HFFc6 (cell line): Measurements from ENCODE around the gene MBNL2. TPM values are rescaled to one million over a fixed set of nuclear protein-coding genes. Genes with fewer than 3 reads are reported as not detected.
"Not testable (repeated sequence)": the region's sequence is repeated elsewhere in the genome, so short reads cannot be mapped to it uniquely, and the experiment has no call there.

Experiments used
- DNase-seq: peaks from one replicate; pipeline ENCODE4 v3.0.0-alpha.2; 2018
- H3K27ac Mint-ChIP-seq: 2 replicates; pipeline ENCODE4 v1.8.0; 2020; ENCODE audit warnings: mild to moderate bottlenecking, mixed read lengths
- H3K27me3 Mint-ChIP-seq: 2 replicates; pipeline ENCODE4 v1.8.0; 2021; ENCODE audit warnings: mild to moderate bottlenecking, moderate library complexity, mixed read lengths; ENCODE audit not compliant: insufficient read depth
- H3K36me3 Mint-ChIP-seq: 2 replicates; pipeline ENCODE4 v1.8.0; 2021; ENCODE audit warnings: low read depth, mixed read lengths
- H3K4me1 Mint-ChIP-seq: 2 replicates; pipeline ENCODE4 v1.8.0; 2020; ENCODE audit warnings: low read depth, mixed read lengths
- H3K4me3 Mint-ChIP-seq: 2 replicates; pipeline ENCODE4 v1.8.0; 2020; ENCODE audit warnings: mild to moderate bottlenecking, moderate library complexity, mixed read lengths
- H3K9me3 Mint-ChIP-seq: 2 replicates; pipeline ENCODE4 v1.8.0; 2020; ENCODE audit warnings: mild to moderate bottlenecking, mixed read lengths
- CTCF ChIP-seq: fragments of 200-600 bp; sonication (generic); IDR thresholded peaks from 2 replicates; pipeline ENCODE4 v1.5.0; 2021; ENCODE audit warnings: antibody characterized with exemption, mild to moderate bottlenecking
- total RNA-seq, 6 experiments: library from RNA; stranded (reverse); fragmentation: NEBNext Ultra II Directional; extraction: Animal tissue kit (Norgen Biotek cat#: 25700); gene quantifications; 2 replicates in 1 of 6; 3 replicates in 5 of 6; pipeline ENCODE4 v1.2.3, GENCODE V29; 2021

The MBNL2 gene
- total RNA-seq, 6 experiments from 2014 or later: 78.5 to 138 (median 99.8) TPM

GRCh38 chr13:97346561-97347254 lies 124.6 kb downstream of the MBNL2 start:
- Mint-ChIP-seq H3K36me3 (peaks cover 69% of the 10 kb centered on the region), H3K4me3 (no peak overlapping the region), H3K27ac (no peak overlapping the region), H3K9me3 (no peaks in the 10 kb centered on the region; the same call in 1 of the 2 replicates), H3K27me3 (peaks cover 5% of the 10 kb centered on the region), H3K4me1 (peaks cover 37% of the 10 kb centered on the region)
- no peak for TF ChIP-seq CTCF
- DNase-seq: no peak

GRCh38 chr13:97347255-97347932 lies 125.3 kb downstream of the MBNL2 start:
- Mint-ChIP-seq H3K27me3 (peaks cover 5% of the 10 kb centered on the region), H3K4me1 (peaks cover 32% of the 10 kb centered on the region), H3K36me3 (peaks cover 69% of the 10 kb centered on the region), H3K4me3 (no peak overlapping the region), H3K27ac (peak overlapping the region; percentile 24; the same call in 1 of the 2 replicates), H3K9me3 (no peaks in the 10 kb centered on the region; the same call in 1 of the 2 replicates)
- DNase-seq: no peak
- no peak for TF ChIP-seq CTCF

GRCh38 chr13:97348569-97349100 lies 126.5 kb downstream of the MBNL2 start:
- Mint-ChIP-seq H3K27ac (no peak overlapping the region), H3K27me3 (peaks cover 5% of the 10 kb centered on the region), H3K4me1 (peaks cover 31% of the 10 kb centered on the region), H3K4me3 (no peak overlapping the region; the same call in 1 of the 2 replicates), H3K36me3 (peaks cover 67% of the 10 kb centered on the region), H3K9me3 (no peaks in the 10 kb centered on the region; the same call in 1 of the 2 replicates)
- no peak for DNase-seq
- no peak for TF ChIP-seq CTCF

GRCh38 chr13:97352012-97352411 lies 129.9 kb downstream of the MBNL2 start:
- Mint-ChIP-seq H3K36me3 (peaks cover 72% of the 10 kb centered on the region), H3K27ac (peak overlapping the region; percentile 9; the same call in 1 of the 2 replicates), H3K4me1 (peaks cover 25% of the 10 kb centered on the region)
- not testable (repeated sequence) for H3K4me3 Mint-ChIP-seq, H3K27me3 Mint-ChIP-seq, H3K9me3 Mint-ChIP-seq, DNase-seq

GRCh38 chr13:97352815-97353214 lies 130.7 kb downstream of the MBNL2 start:
- DNase-seq: no peak
- peaks cover 70% of the 10 kb centered on the region for H3K36me3 Mint-ChIP-seq
- no peaks in the 10 kb centered on the region; the same call in 1 of the 2 replicates for H3K9me3 Mint-ChIP-seq
- no peak overlapping the region for H3K4me3 Mint-ChIP-seq
- no peak for TF ChIP-seq CTCF
- H3K27ac Mint-ChIP-seq: peak overlapping the region; percentile 75
- H3K27me3 Mint-ChIP-seq: no peaks in the 10 kb centered on the region; the same call in 1 of the 2 replicates
- peaks cover 25% of the 10 kb centered on the region for H3K4me1 Mint-ChIP-seq
